Loucy (cell line): Measurements from ENCODE around the gene NSL1.

Experiments used
- H2AFZ ChIP-seq: fragments of 200-600 bp; sonication (generic); 2 replicates; pipeline ENCODE4 v1.6.0; 2016; ENCODE audit warnings: antibody characterized with exemption, mild to moderate bottlenecking, low read length, moderate library complexity
- H3F3A ChIP-seq: fragments of 200-600 bp; 2 replicates; pipeline ENCODE4 v1.6.0; 2016; ENCODE audit warnings: antibody characterized with exemption, low read depth, mild to moderate bottlenecking
- H3K27me3 ChIP-seq: fragments of 200-600 bp; sonication (generic); 2 replicates; pipeline ENCODE4 v1.6.1; 2014; ENCODE audit warnings: low read length, mild to moderate bottlenecking; ENCODE audit not compliant: insufficient read depth, poor library complexity, severe bottlenecking
- H3K36me3 ChIP-seq: fragments of 200-600 bp; sonication (generic); 2 replicates; pipeline ENCODE4 v1.6.1; 2016; ENCODE audit warnings: low read length; ENCODE audit not compliant: insufficient read depth
- H3K4me1 ChIP-seq: fragments of 200-600 bp; sonication (generic); 2 replicates; pipeline ENCODE4 v1.5.1; 2014; ENCODE audit warnings: low read length, mild to moderate bottlenecking; ENCODE audit not compliant: insufficient read depth, poor library complexity, severe bottlenecking
- H3K4me2 ChIP-seq: fragments of 200-600 bp; sonication (generic); 2 replicates; pipeline ENCODE4 v1.6.0; 2014; ENCODE audit warnings: antibody characterized with exemption, low read length, low read depth, mild to moderate bottlenecking; ENCODE audit not compliant: poor library complexity, severe bottlenecking
- H3K4me3 ChIP-seq: fragments of 200-600 bp; sonication (generic); 2 replicates; pipeline ENCODE4 v1.5.1; 2014; ENCODE audit warnings: low read length, mild to moderate bottlenecking, mixed read lengths; ENCODE audit not compliant: poor library complexity, severe bottlenecking
- H3K79me2 ChIP-seq: fragments of 200-600 bp; sonication (generic); 2 replicates; pipeline ENCODE4 v1.6.1; 2014; ENCODE audit warnings: low read length; ENCODE audit not compliant: insufficient read depth
- H3K9ac ChIP-seq: fragments of 200-600 bp; sonication (generic); 2 replicates; pipeline ENCODE4 v1.6.0; 2014; ENCODE audit warnings: mild to moderate bottlenecking, low read depth, low read length, moderate library complexity; ENCODE audit not compliant: poor library complexity, severe bottlenecking
- H3K9me2 ChIP-seq: fragments of 200-600 bp; sonication (generic); replicated peaks from 2 replicates; pipeline ENCODE4 v1.6.1; 2016; ENCODE audit warnings: low read depth, low read length, mixed read lengths
- H3K9me3 ChIP-seq: fragments of 200-600 bp; sonication (generic); 2 replicates; pipeline ENCODE4 v1.6.1; 2014; ENCODE audit warnings: mild to moderate bottlenecking, antibody characterized with exemption, low read length, low read depth; ENCODE audit not compliant: insufficient read depth
- H4K20me1 ChIP-seq: fragments of 200-600 bp; sonication (generic); 2 replicates; pipeline ENCODE4 v1.6.0; 2014; ENCODE audit warnings: antibody characterized with exemption, low read length, mild to moderate bottlenecking; ENCODE audit not compliant: insufficient read depth, poor library complexity, severe bottlenecking
- CTCF ChIP-seq: fragments of 200-600 bp; sonication (generic); conservative IDR thresholded peaks from 2 replicates; pipeline ENCODE4 v1.5.1; 2014; ENCODE audit warnings: mild to moderate bottlenecking, antibody characterized with exemption, low read length
- EZH2phosphoT487 ChIP-seq: fragments of 200-600 bp; IDR thresholded peaks from 2 replicates; pipeline ENCODE4 v1.6.1; 2018; ENCODE audit warnings: antibody characterized with exemption, mild to moderate bottlenecking, moderate library complexity, borderline replicate concordance

Gene NSL1

GRCh38 chr1:212699625-212700222, 91.9 kb downstream of the NSL1 start, which contains the start of gene BATF3:
BATF3 (minus strand) TSS chr1:212699840; CDS start chr1:212699762, 78 bp downstream.
- no peaks in the 10 kb centered on the region for H4K20me1 ChIP-seq
- no peak for TF ChIP-seq EZH2phosphoT487
- TF ChIP-seq CTCF = no peak
- H3K4me3 ChIP-seq = peak within 1 kb of the TSS; percentile 83
- peak within 1 kb of the TSS; percentile 68 for H3K9ac ChIP-seq
- H3K27me3 ChIP-seq = no peaks in the 10 kb centered on the region
- no peaks in the 10 kb centered on the region for H3K36me3 ChIP-seq
- peaks cover 20% of the 10 kb centered on the region for H3K4me1 ChIP-seq
- H3K79me2 ChIP-seq = peaks cover 17% of the 10 kb centered on the region
- H3K9me2 ChIP-seq = no peaks in the 10 kb centered on the region
- peak within 1 kb of the TSS; percentile 99 for H2AFZ ChIP-seq
- no peaks in the 10 kb centered on the region for H3K9me3 ChIP-seq
- H3K4me2 ChIP-seq = peak within 1 kb of the TSS; percentile 96
- peaks cover 18% of the 10 kb centered on the region; the same call in 1 of the 2 replicates for H3F3A ChIP-seq

GRCh38 chr1:212699104-212699624, 92.4 kb downstream of the NSL1 start:
- Histone ChIP-seq H3K79me2 (peaks cover 17% of the 10 kb centered on the region), H3K36me3 (no peaks in the 10 kb centered on the region)

GRCh38 chr1:212698467-212699103, 93.0 kb downstream of the NSL1 start:
- H2AFZ ChIP-seq = peak overlapping the region; percentile 99

More at GRCh38 chr1:212699104-212699624, 92.4 kb downstream of the NSL1 start:
- Histone ChIP-seq H3K9me3 (no peaks in the 10 kb centered on the region), H3K9me2 (no peaks in the 10 kb centered on the region), H3K9ac (peak overlapping the region; percentile 65), H3K27me3 (no peaks in the 10 kb centered on the region), H3K4me1 (peaks cover 20% of the 10 kb centered on the region), H3K4me2 (peak overlapping the region; percentile 96), H3K4me3 (peak overlapping the region; percentile 83), H4K20me1 (no peaks in the 10 kb centered on the region), H3F3A (peaks cover 18% of the 10 kb centered on the region; the same call in 1 of the 2 replicates), H2AFZ (peak overlapping the region; percentile 99)
- TF ChIP-seq CTCF (peak; percentile 67), EZH2phosphoT487 (no peak)

More at GRCh38 chr1:212698467-212699103, 93.0 kb downstream of the NSL1 start:
- peak overlapping the region; percentile 83 for H3K4me3 ChIP-seq
- H3K4me2 ChIP-seq = peak overlapping the region; percentile 96
- H3K79me2 ChIP-seq = peaks cover 17% of the 10 kb centered on the region
- H3F3A ChIP-seq = peaks cover 16% of the 10 kb centered on the region; the same call in 1 of the 2 replicates
- TF ChIP-seq EZH2phosphoT487 (no peak), CTCF (no peak)
- H4K20me1 ChIP-seq = no peaks in the 10 kb centered on the region
- H3K9me3 ChIP-seq = no peaks in the 10 kb centered on the region
- peaks cover 20% of the 10 kb centered on the region for H3K4me1 ChIP-seq
- no peaks in the 10 kb centered on the region for H3K27me3 ChIP-seq
- no peaks in the 10 kb centered on the region for H3K36me3 ChIP-seq
- peak overlapping the region; percentile 65 for H3K9ac ChIP-seq
- H3K9me2 ChIP-seq = no peaks in the 10 kb centered on the region
